ENCODE measurements around the gene CST7. TPM values are rescaled to one million over a fixed set of nuclear protein-coding genes. Genes with fewer than 3 reads are reported as not detected.

CST7 gene
- total and polyA plus RNA-seq, 2 donors (not counting 3 experiments of a cell fraction or from before 2014, with no cell fraction given): not detected

DNA sequence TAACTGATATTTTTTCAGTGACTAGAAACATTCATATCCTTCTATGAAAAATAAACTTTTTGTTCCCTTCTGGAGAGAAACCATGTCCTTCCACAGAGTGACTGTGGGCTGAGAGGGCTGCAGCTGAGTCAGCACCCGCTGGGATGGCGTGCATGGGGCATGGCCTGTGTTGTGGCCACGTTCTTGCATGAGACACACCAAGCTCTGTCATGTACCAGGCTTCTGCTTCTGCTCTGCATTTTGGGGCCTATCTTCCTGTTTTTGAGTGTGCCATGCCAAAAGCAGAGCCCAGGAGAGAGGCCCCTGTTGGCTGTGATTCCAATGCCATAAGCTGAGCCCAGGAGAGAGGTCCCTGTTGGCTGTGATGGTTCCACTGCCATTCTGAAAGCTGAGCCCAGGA is 32.7 kb downstream of the CST7 start:
- H3K4me1 ChIP-seq (ENCODE audit: control insufficient read depth, extremely low read depth, insufficient read depth, low read length): no peaks in the 10 kb centered on the region
- H2AFZ ChIP-seq (ENCODE audit: low read depth, low read length): no peak overlapping the region
- no peak for TF ChIP-seq EZH2 (IDR thresholded peaks at IDR 0.05; ENCODE audit: borderline replicate concordance, low read depth, low read length, severe bottlenecking)
- no peak for TF ChIP-seq POLR2AphosphoS5 (IDR thresholded peaks at IDR 0.05; ENCODE audit: insufficient read depth, low read depth, low read length)
- TF ChIP-seq FOS (IDR thresholded peaks at IDR 0.05; ENCODE audit: borderline replicate concordance, insufficient read depth, low read length): no peak
- TF ChIP-seq CTCF (IDR thresholded peaks at IDR 0.05; ENCODE audit: extremely low read depth in 1 of 2, insufficient read depth in 1 of 2, low read depth in 1 of 2, low read length in 2 of 2): no peak
- TF ChIP-seq GATA2 (IDR thresholded peaks at IDR 0.05; ENCODE audit: insufficient read depth, insufficient read length, low read depth, low read length): no peak
- TF ChIP-seq, protein P1, sequence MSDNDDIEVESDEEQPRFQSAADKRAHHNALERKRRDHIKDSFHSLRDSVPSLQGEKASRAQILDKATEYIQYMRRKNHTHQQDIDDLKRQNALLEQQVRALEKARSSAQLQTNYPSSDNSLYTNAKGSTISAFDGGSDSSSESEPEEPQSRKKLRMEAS (IDR thresholded peaks at IDR 0.05; ENCODE audit: insufficient read depth, insufficient read length): no peak
- TF ChIP-seq JUN (IDR thresholded peaks at IDR 0.05; ENCODE audit: borderline replicate concordance, insufficient read depth, insufficient read length, low read depth): no peak
- no peak for TF ChIP-seq POLR2A (IDR thresholded peaks at IDR 0.05; ENCODE audit: low read depth, low read length)
- no peak for TF ChIP-seq MYC (IDR thresholded peaks at IDR 0.05; ENCODE audit: low read depth, low read length)
- no peaks in the 10 kb centered on the region for H4K20me1 ChIP-seq (replicated peaks; ENCODE audit: control insufficient read depth, extremely low read depth, insufficient read depth, low read length)
- H3K4me3 ChIP-seq (replicated peaks in 1 of 3; ENCODE audit: insufficient read depth in 1 of 3, low read depth in 1 of 3, low read length in 3 of 3): no peak overlapping the region
- peaks cover 11% of the 10 kb centered on the region for H3K79me2 ChIP-seq (ENCODE audit: control insufficient read depth, insufficient read depth, low read length)
- intact Hi-C loops (cut with micrococcal nuclease): no loop called here
- no TSS peak for BruUV-seq (replicated peaks)
- FAIRE-seq (no peak), DNase-seq (ENCODE audit: low read depth, low spot score) (no peak)
- POLR2A ChIA-PET: no interaction called here
- H3K27me3 ChIP-seq (ENCODE audit: control insufficient read depth in 2 of 2, insufficient read depth in 2 of 2, low read length in 2 of 2): no peaks in the 10 kb centered on the region
- peaks cover 2 to 5% of the 10 kb centered on the region in 2 experiments for H3K36me3 ChIP-seq (ENCODE audit: control insufficient read depth in 2 of 2, extremely low read depth in 1 of 2, insufficient read depth in 2 of 2, low read length in 2 of 2)
- CTCF ChIA-PET: no interaction called here
- H3K9ac ChIP-seq (replicated peaks; ENCODE audit: extremely low read depth, insufficient read depth, low read length): no peak overlapping the region
- no peaks in the 10 kb centered on the region for H3K9me3 ChIP-seq (replicated peaks; ENCODE audit: control insufficient read depth, insufficient read depth, low read length)
- dilution Hi-C loops (cut with MboI; ENCODE audit: extremely low pct_ligation_motif_present, low sequenced_read_pairs): no loop called here
- H3K4me2 ChIP-seq (ENCODE audit: insufficient read depth, low read length): no peak overlapping the region
- H3K9me1 ChIP-seq (replicated peaks; ENCODE audit: control insufficient read depth, extremely low read depth, insufficient read depth, low read length): no peaks in the 10 kb centered on the region
- H3K27ac ChIP-seq (ENCODE audit: insufficient read depth, low read depth, low read length): no peak overlapping the region

Data from endothelial cell of umbilical vein (primary cell).